NCI-H510A treated with DMSO at 0.1 percent for 48 hours (cell line): Measurements from ENCODE around the gene DDX1.
"Not testable (repeated sequence)": the region's sequence is repeated elsewhere in the genome, so short reads cannot be mapped to it uniquely, and the experiment has no call there.

Experiments
- DNase-seq: peaks from one replicate; lab custom pipeline; 2025; lab: John Stamatoyannopoulos, UW

The DDX1 gene

GRCh38 chr2:15595342-15595905, 3.8 kb downstream of the DDX1 start:
- DNase-seq: no peak

DNA sequence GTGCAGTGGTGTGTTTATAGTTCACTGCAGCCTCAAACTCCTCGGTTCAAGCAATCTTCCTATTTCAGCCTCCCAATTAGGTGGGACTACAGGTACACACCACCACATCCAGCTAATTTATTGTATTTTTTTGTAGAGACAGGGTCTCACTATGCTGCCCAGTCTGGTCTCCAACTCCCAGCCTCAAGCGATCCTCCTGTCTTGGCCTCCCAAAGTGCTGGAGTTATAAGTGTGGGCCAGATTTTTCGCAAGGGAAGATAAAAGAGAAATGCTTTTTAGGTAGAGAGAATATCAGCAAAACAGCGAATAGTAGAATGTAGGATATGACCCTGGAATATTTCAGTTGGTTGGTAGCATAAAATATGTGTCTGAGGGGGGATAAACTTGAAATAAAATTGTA, 4.3 kb downstream of the DDX1 start:
- DNase-seq: no peak

GRCh38 chr2:15596350-15596749, 4.7 kb downstream of the DDX1 start:
- no peak for DNase-seq

DNA sequence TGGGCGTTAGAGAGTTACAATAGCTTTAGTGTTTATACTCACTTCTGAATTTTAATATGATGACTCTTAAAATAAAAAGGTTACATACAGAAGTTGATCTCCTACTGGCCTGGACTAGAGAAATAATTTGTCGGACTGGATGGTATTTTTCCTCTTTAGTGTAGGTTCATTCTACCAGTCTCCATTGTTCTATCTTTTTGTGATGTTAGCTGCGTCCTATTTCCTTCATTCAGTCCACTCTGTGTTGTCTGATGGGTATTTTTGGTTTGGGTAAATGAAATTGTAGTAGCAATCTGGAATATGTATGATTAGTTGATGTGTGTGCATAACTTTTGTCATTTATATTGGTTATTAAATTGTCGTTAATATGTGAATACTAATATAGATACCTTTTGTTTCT, 5.3 kb downstream of the DDX1 start:
- DNase-seq: no peak

- no peak for DNase-seq
These were observed 8.3 kb downstream of the DDX1 start for GRCh38 chr2:15599994-15600393.

DNA sequence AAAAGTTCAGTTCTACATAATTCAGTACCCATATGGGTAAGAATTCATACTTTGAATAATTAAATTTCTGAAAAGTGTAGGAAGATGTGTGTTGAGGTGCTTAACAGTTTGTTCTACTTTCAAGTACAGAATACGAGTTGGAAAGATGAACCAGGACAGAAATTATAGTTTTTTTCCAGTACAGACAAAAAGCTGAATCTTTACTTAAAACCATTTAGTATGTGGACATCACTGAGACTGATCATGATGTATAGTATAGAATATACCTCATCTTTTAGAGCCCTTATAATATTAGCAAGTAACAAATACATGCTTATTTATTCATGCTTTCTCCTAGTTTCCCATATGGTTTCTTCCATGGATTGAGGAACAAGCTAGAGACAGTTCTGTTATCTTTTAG, 10.0 kb downstream of the DDX1 start:
- no peak for DNase-seq

DNA sequence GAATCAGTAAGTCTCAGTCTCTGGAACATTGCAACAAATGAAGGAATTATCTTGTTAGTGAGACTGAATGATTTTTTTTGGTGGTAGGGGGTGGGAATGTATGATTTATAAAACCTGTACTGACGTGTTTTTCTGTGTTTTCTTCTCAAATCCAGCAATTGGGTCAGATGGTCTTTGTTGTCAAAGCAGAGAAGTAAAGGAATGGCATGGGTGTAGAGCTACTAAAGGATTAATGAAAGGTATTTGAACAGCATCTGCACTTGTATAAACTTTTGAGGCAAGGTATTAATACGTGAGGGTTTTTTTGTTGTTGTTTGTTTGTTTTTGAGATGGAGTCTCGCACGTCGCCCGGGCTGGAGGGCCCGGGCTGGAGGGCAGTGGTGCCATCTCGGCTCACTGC, 10.7 kb downstream of the DDX1 start:
- no peak for DNase-seq

DNA sequence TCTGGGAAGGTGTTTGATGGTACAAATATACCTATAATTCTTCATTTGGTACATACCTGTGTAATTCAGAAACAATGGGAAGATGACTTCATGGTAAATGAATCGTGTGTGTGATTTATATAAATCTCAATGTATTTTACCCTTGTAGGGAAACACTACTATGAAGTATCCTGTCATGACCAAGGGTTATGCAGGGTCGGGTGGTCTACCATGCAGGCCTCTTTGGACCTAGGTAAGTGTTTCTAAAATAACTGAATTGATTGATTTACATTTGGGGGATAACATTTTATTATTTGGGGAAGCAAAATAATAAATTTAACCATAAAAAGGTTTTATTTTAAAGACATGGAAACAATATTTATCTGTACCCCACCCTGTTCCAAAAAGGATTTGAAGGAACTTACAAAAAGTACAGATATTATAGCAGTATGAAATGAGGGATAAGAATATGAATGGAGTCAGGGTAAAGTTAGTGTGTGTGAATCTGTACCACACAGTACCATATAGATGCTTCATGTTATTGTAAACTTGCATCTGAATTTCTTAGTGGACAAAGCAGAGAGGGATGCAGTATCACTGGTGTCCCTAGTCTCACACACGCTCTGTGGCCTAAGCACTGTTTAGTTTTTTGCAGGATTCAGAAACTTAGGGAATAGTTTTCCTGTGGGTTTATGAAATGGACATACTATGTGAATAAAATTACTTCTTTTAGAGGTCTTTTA, 11.5 kb downstream of the DDX1 start:
- DNase-seq: no peak

- DNase-seq: no peak
These were observed 12.3 kb downstream of the DDX1 start for GRCh38 chr2:15603948-15604347.

- no peak for DNase-seq
These were observed 14.1 kb downstream of the DDX1 start for GRCh38 chr2:15605721-15606120.

DNA sequence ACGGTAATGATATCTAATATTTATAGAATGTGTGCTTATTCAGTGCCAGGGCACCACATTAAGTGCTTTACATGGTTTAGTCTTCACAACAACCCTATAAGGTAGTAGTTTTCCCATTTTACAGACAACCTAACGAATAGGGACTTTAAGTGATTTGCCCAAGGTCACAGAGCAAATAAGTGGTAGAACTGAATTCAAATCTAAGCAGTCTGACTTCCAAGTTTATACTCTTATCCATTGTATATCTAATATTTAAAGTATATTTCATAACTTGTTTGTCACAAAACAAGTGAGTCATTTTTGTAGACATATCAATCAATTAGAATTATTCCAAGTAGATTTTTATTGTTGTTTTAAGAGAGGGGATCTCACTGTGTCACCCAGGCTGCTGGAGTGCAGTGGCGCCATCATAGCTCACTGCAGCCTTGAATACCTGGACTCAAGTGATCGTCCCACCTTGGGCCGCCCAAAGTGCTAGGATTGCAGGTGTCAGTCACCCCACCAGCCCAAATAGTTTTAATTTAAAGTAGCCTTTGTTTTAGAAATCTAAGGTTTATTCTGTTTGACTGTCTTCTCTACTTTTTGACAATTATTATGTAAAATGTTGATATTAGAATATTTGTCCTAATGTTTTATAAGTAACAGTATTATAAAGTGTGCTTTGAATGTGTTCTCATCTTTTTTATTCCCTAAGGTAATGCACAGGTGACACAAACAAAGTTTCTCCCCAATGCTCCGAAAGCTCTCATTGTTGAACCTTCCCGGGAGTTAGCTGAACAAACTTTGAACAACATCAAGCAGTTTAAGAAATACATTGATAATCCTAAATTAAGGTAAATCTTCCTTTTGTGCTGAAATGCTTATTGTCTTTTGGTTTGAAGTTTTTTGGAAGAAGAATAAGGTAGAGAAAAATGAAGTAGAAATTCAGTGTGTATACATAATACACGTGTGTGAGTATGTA, 15.1 kb downstream of the DDX1 start:
- DNase-seq: no peak

DNA sequence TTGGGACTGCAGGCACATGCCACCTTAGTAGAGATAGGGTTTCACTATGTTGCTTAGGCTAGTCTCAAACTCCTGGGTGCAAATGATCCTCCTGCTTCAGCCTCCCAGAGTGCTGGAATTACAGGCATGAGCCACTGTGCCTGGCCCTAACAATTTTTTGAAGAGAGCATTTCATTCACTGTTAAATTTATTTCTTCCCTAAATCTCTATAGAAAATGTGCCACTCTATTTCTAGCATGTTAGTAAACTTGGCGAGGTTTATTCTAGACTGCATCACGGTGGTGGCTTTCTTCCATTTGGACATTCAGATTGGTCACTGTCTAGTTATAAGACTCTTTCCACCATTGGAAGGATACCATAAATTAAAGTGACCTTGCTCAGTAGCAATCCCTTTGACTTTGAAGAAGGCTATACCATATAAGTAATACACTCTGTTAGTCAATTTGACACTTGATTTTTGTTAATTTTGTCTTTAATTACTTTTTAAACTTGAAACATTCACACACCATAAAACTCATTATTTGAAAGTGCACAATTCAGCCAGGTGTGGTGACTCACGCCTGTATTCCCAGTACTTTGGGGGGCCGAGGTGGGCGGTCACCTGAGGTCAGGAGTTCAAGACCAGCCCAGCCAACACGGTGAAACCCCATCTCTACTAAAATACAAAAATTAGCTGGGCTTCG, 16.2 kb downstream of the DDX1 start:
- DNase-seq: no peak

- DNase-seq: no peak
These were observed 16.7 kb downstream of the DDX1 start for GRCh38 chr2:15608392-15608761.

GRCh38 chr2:15609341-15610042, 17.8 kb downstream of the DDX1 start:
- DNase-seq: no peak

DNA sequence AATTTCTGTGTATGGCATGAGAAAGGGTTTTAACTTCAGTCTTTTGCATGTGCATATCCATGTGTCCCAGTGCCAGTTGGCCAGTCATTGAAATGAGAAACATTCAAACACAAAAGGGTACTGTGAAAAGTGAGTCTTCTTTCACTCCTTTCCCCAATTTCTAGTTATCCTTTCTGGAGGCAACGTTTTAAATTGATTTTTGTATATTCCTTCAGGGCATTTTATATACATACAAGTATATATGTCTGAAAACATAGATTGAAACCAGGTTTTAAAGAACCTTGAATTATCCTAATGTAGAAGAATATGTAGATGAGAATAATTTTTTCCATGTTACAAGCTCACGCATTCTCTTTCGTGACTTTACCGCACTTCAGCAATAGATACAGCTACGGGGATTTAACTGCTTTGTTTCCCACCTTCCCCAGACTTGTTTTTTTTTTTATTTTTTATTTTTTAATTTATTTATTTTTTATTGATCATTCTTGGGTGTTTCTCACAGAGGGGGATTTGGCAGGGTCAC, 18.8 kb downstream of the DDX1 start:
- DNase-seq: no peak

GRCh38 chr2:15612101-15612500, 20.4 kb downstream of the DDX1 start:
- DNase-seq: not testable (repeated sequence)

- no peak for DNase-seq
These were observed 22.2 kb downstream of the DDX1 start for GRCh38 chr2:15613736-15614429.

- no peak for DNase-seq
These were observed 23.1 kb downstream of the DDX1 start for GRCh38 chr2:15614545-15615300.

- no peak for DNase-seq
These were observed 23.7 kb downstream of the DDX1 start for GRCh38 chr2:15615301-15615920.

GRCh38 chr2:15616429-15616828, 24.8 kb downstream of the DDX1 start:
- DNase-seq: no peak
